Medulla oblongata (tissue), 1 donor: ENCODE measurements around the gene EID2B.

Experiments used
- DNase-seq: peaks from one replicate; pipeline ENCODE4 v3.0.0-alpha.2; 2015; ENCODE audit errors: extremely low spot score

Gene EID2B

GRCh38 chr19:39533003-39533512 lies 406 bp upstream of the EID2B start:
- DNase-seq, result no peak

- no peak for DNase-seq
Measured at GRCh38 chr19:39531834-39532232, 819 bp downstream of the EID2B start.

- no peak for DNase-seq
Measured at GRCh38 chr19:39525205-39525604, 7.4 kb downstream of the EID2B start.

GRCh38 chr19:39524495-39524894 lies 8.2 kb downstream of the EID2B start:
- DNase-seq, result peak; percentile 21

GRCh38 chr19:39520541-39521484 lies 11.8 kb downstream of the EID2B start:
- DNase-seq, result no peak

GRCh38 chr19:39518975-39519374 lies 13.7 kb downstream of the EID2B start:
- no peak for DNase-seq

- DNase-seq, result no peak
Measured at GRCh38 chr19:39518458-39518857, 14.2 kb downstream of the EID2B start.

GRCh38 chr19:39517432-39517831 lies 15.2 kb downstream of the EID2B start:
- no peak for DNase-seq

- no peak for DNase-seq
Measured at GRCh38 chr19:39516270-39516669, 16.4 kb downstream of the EID2B start.

GRCh38 chr19:39515551-39516191 lies 17.0 kb downstream of the EID2B start:
- no peak for DNase-seq

GRCh38 chr19:39514840-39515550 lies 17.7 kb downstream of the EID2B start, which contains the start of gene SELENOV:
SELENOV (plus strand) TSS chr19:39515139; CDS start chr19:39515213, 74 bp downstream.
- DNase-seq, result no peak

- no peak for DNase-seq
Measured at GRCh38 chr19:39512988-39513387, 19.7 kb downstream of the EID2B start.

- DNase-seq, result no peak
Measured at GRCh38 chr19:39509233-39509632, 23.4 kb downstream of the EID2B start.

- no peak for DNase-seq
Measured at GRCh38 chr19:39508629-39509028, 24.0 kb downstream of the EID2B start.

- no peak for DNase-seq
Measured at GRCh38 chr19:39507715-39508364, 24.8 kb downstream of the EID2B start.

GRCh38 chr19:39506944-39507714 lies 25.5 kb downstream of the EID2B start:
- no peak for DNase-seq

GRCh38 chr19:39506598-39506943 lies 26.1 kb downstream of the EID2B start:
- no peak for DNase-seq

GRCh38 chr19:39502640-39503417 lies 29.8 kb downstream of the EID2B start:
- no peak for DNase-seq

GRCh38 chr19:39501340-39501739 lies 31.3 kb downstream of the EID2B start:
- no peak for DNase-seq

GRCh38 chr19:39500543-39500942 lies 32.1 kb downstream of the EID2B start:
- no peak for DNase-seq
